Osteoblast (primary cell): ENCODE results near the gene NEURL4. TPM values are rescaled to one million over a fixed set of nuclear protein-coding genes. Genes with fewer than 3 reads are reported as not detected.

Source experiments
- DNase-seq: peaks from one replicate; pipeline ENCODE4 v3.0.0; 2011; ENCODE audit warnings: low spot score, mixed read lengths; ENCODE audit not compliant: insufficient read length; ENCODE audit errors: missing footprints
- H2AFZ ChIP-seq: 2 replicates; pipeline ENCODE4 v1.6.0; 2011; ENCODE audit warnings: mild to moderate bottlenecking, low read length
- H3K27ac ChIP-seq: 2 replicates; pipeline ENCODE4 v1.5.1; 2011; ENCODE audit warnings: mild to moderate bottlenecking, low read depth, low read length, moderate library complexity
- H3K27me3 ChIP-seq: 2 replicates; pipeline ENCODE4 v1.6.0; 2012; ENCODE audit warnings: mild to moderate bottlenecking, control low read depth, inconsistent platforms, low read length, moderate library complexity; ENCODE audit not compliant: insufficient read depth
- H3K36me3 ChIP-seq: 2 replicates; pipeline ENCODE4 v1.5.1; 2011; ENCODE audit warnings: mild to moderate bottlenecking, low read length, control low read depth, moderate library complexity; ENCODE audit not compliant: insufficient read depth
- H3K4me1 ChIP-seq: 2 replicates; pipeline ENCODE4 v1.5.1; 2011; ENCODE audit warnings: mild to moderate bottlenecking, low read length, control low read depth, moderate library complexity; ENCODE audit not compliant: insufficient read depth
- H3K4me2 ChIP-seq: 2 replicates; pipeline ENCODE4 v1.6.0; 2011; ENCODE audit warnings: mild to moderate bottlenecking, low read length; ENCODE audit not compliant: insufficient read depth
- H3K4me3 ChIP-seq: fragments of 200-600 bp; sonication (generic); 3 replicates; pipeline ENCODE4 v1.5.1; 2012; ENCODE audit warnings: mild to moderate bottlenecking, low read length, inconsistent platforms; ENCODE audit not compliant: insufficient read depth
- H3K79me2 ChIP-seq: 2 replicates; pipeline ENCODE4 v1.6.0; 2012; ENCODE audit warnings: mild to moderate bottlenecking, low read length, control low read depth, inconsistent platforms; ENCODE audit not compliant: insufficient read depth
- H3K9me3 ChIP-seq: 2 replicates; pipeline ENCODE4 v1.5.1; 2011; ENCODE audit warnings: low read depth, low read length, control low read depth
- H4K20me1 ChIP-seq: 2 replicates; pipeline ENCODE4 v1.6.0; 2012; ENCODE audit warnings: mild to moderate bottlenecking, low read length, control low read depth; ENCODE audit not compliant: insufficient read depth
- CTCF ChIP-seq: IDR thresholded peaks from 2 replicates; pipeline ENCODE4 v1.5.1; 2011; ENCODE audit warnings: mild to moderate bottlenecking, low read depth, low read length, moderate library complexity; ENCODE audit errors: extremely low read depth
- total RNA-seq: library from RNA; depleted of rRNA; stranded (reverse); fragments of >200 nt; gene quantifications from 2 replicates; pipeline ENCODE4 v1.2.3, GENCODE V29; 2012

Gene NEURL4
- total RNA-seq, 1 donor = 18.8 TPM

GRCh38 chr17:7290685-7291084, 38.5 kb downstream of the NEURL4 start:
- Histone ChIP-seq H4K20me1 (peaks cover 2% of the 10 kb centered on the region), H3K9me3 (no peaks in the 10 kb centered on the region), H3K27me3 (peaks cover 57% of the 10 kb centered on the region), H3K79me2 (no peaks in the 10 kb centered on the region), H3K4me3 (no peak overlapping the region), H3K4me2 (no peak overlapping the region), H3K4me1 (no peaks in the 10 kb centered on the region), H2AFZ (no peak overlapping the region), H3K36me3 (no peaks in the 10 kb centered on the region), H3K27ac (no peak overlapping the region)
- no peak for TF ChIP-seq CTCF
- DNase-seq = peak; percentile 66

- H2AFZ ChIP-seq = no peak overlapping the region
- no peak overlapping the region for H3K4me2 ChIP-seq
- no peak overlapping the region for H3K4me3 ChIP-seq
- H3K27me3 ChIP-seq = peaks cover 59% of the 10 kb centered on the region
- H3K36me3 ChIP-seq = no peaks in the 10 kb centered on the region
- no peak for TF ChIP-seq CTCF
- no peaks in the 10 kb centered on the region for H4K20me1 ChIP-seq
- H3K27ac ChIP-seq = no peak overlapping the region
- H3K4me1 ChIP-seq = no peaks in the 10 kb centered on the region
- H3K9me3 ChIP-seq = no peaks in the 10 kb centered on the region
- no peaks in the 10 kb centered on the region for H3K79me2 ChIP-seq
- peak; percentile 29 for DNase-seq
These were observed 39.0 kb downstream of the NEURL4 start for GRCh38 chr17:7290166-7290565.

DNA sequence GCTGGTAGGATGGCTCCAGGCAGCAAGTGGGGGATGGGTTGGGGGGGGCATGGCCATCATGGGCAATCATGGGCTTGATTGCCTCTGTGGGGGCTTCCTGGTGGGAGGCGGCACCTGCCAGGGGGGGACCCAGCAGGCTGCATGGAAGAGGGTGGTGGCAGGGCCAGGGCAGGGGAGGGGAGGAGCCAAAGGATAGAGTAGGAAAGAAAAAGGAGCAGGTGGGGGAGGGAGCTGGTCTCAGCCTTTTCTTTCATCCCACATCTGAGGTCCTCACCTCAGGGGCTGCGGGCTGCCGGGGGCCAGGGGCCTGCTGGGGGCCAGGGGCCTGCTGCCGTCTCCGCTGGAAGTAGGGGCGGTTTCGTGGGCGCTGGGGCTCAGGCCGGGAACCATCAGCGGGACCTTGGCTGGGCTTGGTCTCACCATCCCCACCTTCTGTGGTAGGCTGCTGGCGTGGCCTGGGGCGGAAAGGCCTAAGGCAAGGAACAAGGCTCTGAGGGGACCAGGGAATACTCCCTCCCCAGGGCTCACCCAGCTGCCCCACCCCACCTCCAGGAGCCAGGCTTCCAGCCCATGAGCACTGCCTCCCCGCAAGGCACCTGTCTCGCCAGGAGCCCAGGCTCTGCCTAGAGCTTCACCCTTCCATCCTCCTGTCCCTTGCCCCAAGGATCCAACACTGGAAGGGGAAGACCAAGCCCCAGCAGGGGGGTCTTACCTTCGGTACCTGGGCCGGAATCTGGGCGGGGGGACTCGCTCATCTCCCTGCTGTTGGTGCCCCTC, 39.7 kb downstream of the NEURL4 start:
- Histone ChIP-seq H4K20me1 (no peaks in the 10 kb centered on the region), H3K27ac (no peak overlapping the region), H3K4me1 (no peaks in the 10 kb centered on the region), H3K79me2 (no peaks in the 10 kb centered on the region), H3K27me3 (peaks cover 57% of the 10 kb centered on the region), H3K9me3 (no peaks in the 10 kb centered on the region), H3K4me3 (no peak overlapping the region), H3K4me2 (no peak overlapping the region), H2AFZ (no peak overlapping the region), H3K36me3 (no peaks in the 10 kb centered on the region)
- TF ChIP-seq CTCF = no peak
- peak; percentile 77 for DNase-seq

DNA sequence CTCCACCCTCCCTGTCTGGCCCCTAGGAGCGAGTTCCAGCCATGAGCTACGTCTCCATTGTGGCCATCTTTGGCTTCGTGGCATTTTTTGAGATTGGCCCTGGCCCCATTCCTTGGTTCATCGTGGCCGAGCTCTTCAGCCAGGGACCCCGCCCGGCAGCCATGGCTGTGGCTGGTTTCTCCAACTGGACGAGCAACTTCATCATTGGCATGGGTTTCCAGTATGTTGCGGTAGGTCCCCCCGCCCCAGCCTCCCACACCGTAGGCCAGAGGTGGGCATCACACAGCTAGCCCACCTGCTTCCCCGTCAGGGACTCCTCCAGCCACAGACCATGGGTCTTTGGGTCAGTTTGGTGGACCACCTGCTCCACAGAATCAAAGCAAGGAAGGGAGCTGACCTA, 43.5 kb downstream of the NEURL4 start:
- Histone ChIP-seq H2AFZ (no peak overlapping the region), H3K79me2 (no peaks in the 10 kb centered on the region), H3K27ac (no peak overlapping the region), H4K20me1 (no peaks in the 10 kb centered on the region), H3K4me2 (no peak overlapping the region), H3K36me3 (no peaks in the 10 kb centered on the region), H3K27me3 (peaks cover 54% of the 10 kb centered on the region), H3K4me3 (no peak overlapping the region), H3K9me3 (no peaks in the 10 kb centered on the region), H3K4me1 (peaks cover 6% of the 10 kb centered on the region)
- DNase-seq = peak; percentile 48
- no peak for TF ChIP-seq CTCF
